H9 (cell line): Measurements from ENCODE around the gene EPB41L4A. TPM values are rescaled to one million over a fixed set of nuclear protein-coding genes. Genes with fewer than 3 reads are reported as not detected.

Experiments
- DNase-seq: peaks from one replicate; pipeline ENCODE4 v3.0.0-alpha.2; 2017
- H2AFZ ChIP-seq: one replicate; pipeline ENCODE4 v1.6.1; 2013; ENCODE audit warnings: mild to moderate bottlenecking, low read length, control low read depth, moderate library complexity
- H2AK5ac ChIP-seq: 2 replicates; pipeline ENCODE4 v1.6.1; 2013; ENCODE audit warnings: low read length, control low read depth, mixed read lengths; ENCODE audit not compliant: insufficient read length
- H2BK120ac ChIP-seq: one replicate; pipeline ENCODE4 v1.6.1; 2013; ENCODE audit warnings: low read depth, mild to moderate bottlenecking, low read length, control low read depth, inconsistent platforms; ENCODE audit not compliant: poor library complexity, severe bottlenecking
- H2BK12ac ChIP-seq: 2 replicates; pipeline ENCODE4 v1.6.1; 2013; ENCODE audit warnings: low read length, control low read depth, mixed read lengths, low read depth; ENCODE audit not compliant: insufficient read length
- H2BK15ac ChIP-seq: 2 replicates; pipeline ENCODE4 v1.6.1; 2013; ENCODE audit warnings: low read depth, low read length, control low read depth
- H2BK20ac ChIP-seq: one replicate; pipeline ENCODE4 v1.6.1; 2013; ENCODE audit warnings: low read depth, mild to moderate bottlenecking, low read length, control low read depth, inconsistent platforms; ENCODE audit not compliant: poor library complexity, severe bottlenecking
- H2BK5ac ChIP-seq: 2 replicates; pipeline ENCODE4 v1.6.1; 2013; ENCODE audit warnings: low read length, control low read depth, mixed read lengths; ENCODE audit not compliant: insufficient read length
- H3K14ac ChIP-seq: 2 replicates; pipeline ENCODE4 v1.6.1; 2013; ENCODE audit warnings: low read length, control low read depth; ENCODE audit not compliant: insufficient read depth
- H3K18ac ChIP-seq: 2 replicates; pipeline ENCODE4 v1.6.1; 2013; ENCODE audit warnings: low read depth, mild to moderate bottlenecking, mixed read lengths, low read length, control low read depth; ENCODE audit not compliant: insufficient read length
- H3K23ac ChIP-seq: 2 replicates; pipeline ENCODE4 v1.6.1; 2013; ENCODE audit warnings: low read length, control low read depth, mixed read lengths, low read depth; ENCODE audit not compliant: insufficient read length
- H3K23me2 ChIP-seq: 2 replicates; pipeline ENCODE4 v1.6.1; 2013; ENCODE audit warnings: low read depth, mild to moderate bottlenecking, mixed read lengths, low read length, control low read depth; ENCODE audit not compliant: insufficient read length, poor library complexity, severe bottlenecking
- H3K27ac ChIP-seq: 2 replicates; pipeline ENCODE4 v1.5.1; 2013; ENCODE audit warnings: low read length, control low read depth, mixed read lengths, low read depth; ENCODE audit not compliant: insufficient read length
- H3K27me3 ChIP-seq: 2 replicates; pipeline ENCODE4 v1.6.1; 2013; ENCODE audit warnings: low read length, control low read depth, inconsistent platforms; ENCODE audit not compliant: insufficient read depth
- H3K4ac ChIP-seq: 2 replicates; pipeline ENCODE4 v1.6.1; 2013; ENCODE audit warnings: low read depth, mild to moderate bottlenecking, control low read depth, inconsistent platforms, low read length, moderate library complexity
- H3K4me1 ChIP-seq: 2 replicates; pipeline ENCODE4 v1.6.1; 2013; ENCODE audit warnings: low read length, control low read depth, inconsistent platforms; ENCODE audit not compliant: insufficient read depth
- H3K4me2 ChIP-seq: 2 replicates; pipeline ENCODE4 v1.6.1; 2013; ENCODE audit warnings: low read length, control low read depth, mixed read lengths; ENCODE audit not compliant: insufficient read length, insufficient read depth
- H3K56ac ChIP-seq: 2 replicates; pipeline ENCODE4 v1.6.1; 2013; ENCODE audit warnings: low read depth, mild to moderate bottlenecking, mixed read lengths, low read length, control low read depth; ENCODE audit not compliant: insufficient read length
- H3K79me1 ChIP-seq: 2 replicates; pipeline ENCODE4 v1.6.1; 2013; ENCODE audit warnings: low read depth, mild to moderate bottlenecking, moderate library complexity, low read length, control low read depth, inconsistent platforms; ENCODE audit not compliant: insufficient read depth, poor library complexity, severe bottlenecking
- H3K79me2 ChIP-seq: 2 replicates; pipeline ENCODE4 v1.6.1; 2013; ENCODE audit warnings: low read length, control low read depth, inconsistent platforms; ENCODE audit not compliant: insufficient read depth
- H3K9ac ChIP-seq: 2 replicates; pipeline ENCODE4 v1.6.1; 2013; ENCODE audit warnings: low read length, control low read depth, mixed read lengths; ENCODE audit not compliant: insufficient read length; ENCODE audit errors: extremely low read depth
- H3K9me3 ChIP-seq: one replicate; pipeline ENCODE4 v1.6.1; 2013; ENCODE audit warnings: low read depth, low read length, inconsistent platforms; ENCODE audit not compliant: control insufficient read depth
- H3T11ph ChIP-seq: one replicate; pipeline ENCODE4 v1.6.1; 2013; ENCODE audit warnings: mild to moderate bottlenecking, low read length, control low read depth, inconsistent platforms
- H4K20me1 ChIP-seq: one replicate; pipeline ENCODE4 v1.6.1; 2013; ENCODE audit not compliant: control insufficient read depth, insufficient read length, insufficient read depth
- H4K5ac ChIP-seq: 2 replicates; pipeline ENCODE4 v1.6.1; 2013; ENCODE audit warnings: low read depth, mild to moderate bottlenecking, mixed read lengths, low read length, control low read depth; ENCODE audit not compliant: insufficient read length
- H4K8ac ChIP-seq: replicated peaks from 2 replicates; pipeline ENCODE4 v1.6.1; 2013; ENCODE audit warnings: low read length, control low read depth, mixed read lengths, low read depth; ENCODE audit not compliant: insufficient read length
- H4K91ac ChIP-seq: 2 replicates; pipeline ENCODE4 v1.6.1; 2013; ENCODE audit warnings: low read depth, mild to moderate bottlenecking, moderate library complexity, mixed read lengths, low read length, control low read depth; ENCODE audit not compliant: insufficient read length
- H3K27ac Mint-ChIP-seq, 3 experiments: 2 replicates in 2 of 3; 3 replicates in 1 of 3; pipeline ENCODE4 v1.8.0; 2020 to 2021; ENCODE audit warnings: mixed read lengths in 3 of 3, mild to moderate bottlenecking in 1 of 3, moderate library complexity in 1 of 3
- H3K27me3 Mint-ChIP-seq: 2 replicates; pipeline ENCODE4 v1.8.0; 2021; ENCODE audit warnings: low read depth, mild to moderate bottlenecking, moderate library complexity, mixed read lengths
- H3K36me3 Mint-ChIP-seq, 3 experiments: 2 replicates in 2 of 3; 3 replicates in 1 of 3; pipeline ENCODE4 v1.8.0; 2020 to 2021; ENCODE audit warnings: low read depth in 3 of 3, mixed read lengths in 3 of 3; ENCODE audit not compliant: insufficient read depth in 1 of 3
- H3K4me1 Mint-ChIP-seq, 2 experiments: 2 replicates each; pipeline ENCODE4 v1.8.0; 2020; ENCODE audit warnings: mixed read lengths in 2 of 2
- H3K4me3 Mint-ChIP-seq, 2 experiments: 2 replicates in 1 of 2; 3 replicates in 1 of 2; pipeline ENCODE4 v1.8.0; 2020 to 2021; ENCODE audit warnings: mild to moderate bottlenecking in 2 of 2, mixed read lengths in 2 of 2, moderate library complexity in 1 of 2
- H3K9me3 Mint-ChIP-seq, 2 experiments: 2 replicates in 1 of 2; 3 replicates in 1 of 2; pipeline ENCODE4 v1.8.0; 2020; ENCODE audit warnings: mild to moderate bottlenecking in 2 of 2, mixed read lengths in 2 of 2, moderate library complexity in 1 of 2
- WGBS: extraction: QIAGEN DNeasy Blood & Tissue Kit; methylation state at CpG from one replicate; pipeline ENCODE4 v1.1.7; 2013; ENCODE audit warnings: missing lambda C conversion rate, low lambda C conversion rate, mixed read lengths; ENCODE audit not compliant: insufficient read length; ENCODE audit errors: extremely low coverage; 5-methylcytosine and 5-hydroxymethylcytosine counted together
- total RNA-seq: library from RNA; stranded (reverse); gene quantifications from 2 replicates; pipeline ENCODE4 v1.2.1, GENCODE V29; 2021
- TF ChIP-seq, protein P1 (sequence below): fragments of 200-600 bp; sonication (generic); conservative IDR thresholded peaks from 3 replicates; pipeline ENCODE4 v1.8.0; 2021; ENCODE audit warnings: antibody characterized with exemption, mild to moderate bottlenecking

EPB41L4A gene
- total RNA-seq, 1 experiment from 2014 or later: 4.9 TPM

DNA sequence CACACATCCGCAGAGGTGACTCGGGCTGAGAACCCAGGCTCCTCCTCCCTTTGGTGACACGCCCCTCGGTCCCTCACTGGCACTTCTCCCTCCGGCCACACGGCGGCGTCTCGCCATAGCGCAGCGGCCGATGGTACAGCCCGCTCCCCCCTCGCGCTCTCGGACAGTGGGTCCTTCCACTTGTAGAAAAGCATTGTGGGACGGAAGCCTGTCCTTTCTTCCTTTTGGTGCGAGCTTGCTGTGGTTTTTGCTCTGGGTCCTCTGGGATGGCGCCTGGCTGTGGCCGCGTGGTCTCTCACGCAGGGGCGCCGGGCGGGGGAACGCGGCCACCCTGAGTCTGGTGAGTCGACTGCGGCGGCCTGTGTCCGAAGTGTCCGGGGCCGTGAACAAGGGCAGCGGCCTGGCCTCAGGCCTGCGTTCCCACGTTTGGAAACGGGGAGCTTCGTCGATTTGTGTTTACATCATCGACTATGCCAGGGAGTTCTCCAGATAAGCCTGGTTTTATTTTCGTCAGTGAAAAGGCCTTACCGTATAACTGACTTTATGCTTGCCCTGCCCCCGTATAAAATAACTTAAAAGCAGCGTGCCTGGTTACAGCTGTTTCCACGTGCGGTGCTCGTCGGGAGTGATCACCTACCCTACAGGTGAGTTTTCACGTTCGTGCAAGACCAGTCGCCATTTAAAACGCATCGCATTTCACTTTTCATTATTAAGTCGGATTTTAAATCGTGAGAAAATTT, 258.3 kb downstream of the EPB41L4A start:
- no peak overlapping the region for H2BK120ac ChIP-seq
- Mint-ChIP-seq H3K4me1 (peaks cover 37 to 43% of the 10 kb centered on the region in 2 experiments), H3K4me3 (peak overlapping the region; percentile 91 to 96), H3K27me3 (peaks cover 1% of the 10 kb centered on the region; the same call in 1 of the 2 replicates), H3K36me3 (peaks cover 24 to 39% (median 38%) of the 10 kb centered on the region in 3 experiments; a peak in 6 of 7 replicates), H3K27ac (peak overlapping the region; percentile 85 to 98 (median 96); a peak in 6 of 7 replicates), H3K9me3 (peaks cover 0 to 2% of the 10 kb centered on the region in 2 experiments; a peak in 1 of 5 replicates)
- H3T11ph ChIP-seq: no peak overlapping the region
- peak overlapping the region; percentile 83 for H3K18ac ChIP-seq
- H2AFZ ChIP-seq: no peak overlapping the region
- peak overlapping the region; percentile 92 for H3K14ac ChIP-seq
- TF ChIP-seq, protein P1, sequence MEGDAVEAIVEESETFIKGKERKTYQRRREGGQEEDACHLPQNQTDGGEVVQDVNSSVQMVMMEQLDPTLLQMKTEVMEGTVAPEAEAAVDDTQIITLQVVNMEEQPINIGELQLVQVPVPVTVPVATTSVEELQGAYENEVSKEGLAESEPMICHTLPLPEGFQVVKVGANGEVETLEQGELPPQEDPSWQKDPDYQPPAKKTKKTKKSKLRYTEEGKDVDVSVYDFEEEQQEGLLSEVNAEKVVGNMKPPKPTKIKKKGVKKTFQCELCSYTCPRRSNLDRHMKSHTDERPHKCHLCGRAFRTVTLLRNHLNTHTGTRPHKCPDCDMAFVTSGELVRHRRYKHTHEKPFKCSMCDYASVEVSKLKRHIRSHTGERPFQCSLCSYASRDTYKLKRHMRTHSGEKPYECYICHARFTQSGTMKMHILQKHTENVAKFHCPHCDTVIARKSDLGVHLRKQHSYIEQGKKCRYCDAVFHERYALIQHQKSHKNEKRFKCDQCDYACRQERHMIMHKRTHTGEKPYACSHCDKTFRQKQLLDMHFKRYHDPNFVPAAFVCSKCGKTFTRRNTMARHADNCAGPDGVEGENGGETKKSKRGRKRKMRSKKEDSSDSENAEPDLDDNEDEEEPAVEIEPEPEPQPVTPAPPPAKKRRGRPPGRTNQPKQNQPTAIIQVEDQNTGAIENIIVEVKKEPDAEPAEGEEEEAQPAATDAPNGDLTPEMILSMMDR: peak; percentile 98
- H3K79me1 ChIP-seq: no peaks in the 10 kb centered on the region
- no peak overlapping the region for H4K8ac ChIP-seq
- H3K9ac ChIP-seq: peak overlapping the region; percentile 99
- H3K56ac ChIP-seq: no peak overlapping the region
- no peaks in the 10 kb centered on the region for H4K20me1 ChIP-seq
- H4K91ac ChIP-seq: no peak overlapping the region
- H3K79me2 ChIP-seq: peaks cover 8% of the 10 kb centered on the region; the same call in 1 of the 2 replicates
- H2BK20ac ChIP-seq: no peak overlapping the region
- H2AK5ac ChIP-seq: no peak overlapping the region
- no peak overlapping the region for H2BK5ac ChIP-seq
- peak overlapping the region; percentile 28 for H3K27ac ChIP-seq
- DNase-seq: peak; percentile 91
- H2BK12ac ChIP-seq: no peak overlapping the region
- peak overlapping the region; percentile 95 for H3K4me2 ChIP-seq
- peak overlapping the region; percentile 45 for H4K5ac ChIP-seq
- H3K23ac ChIP-seq: no peak overlapping the region
- no peak overlapping the region; the same call in 1 of the 2 replicates for H3K4ac ChIP-seq
- peaks cover 6% of the 10 kb centered on the region; the same call in 1 of the 2 replicates for H3K4me1 ChIP-seq
- no CpG with 5 or more reads among the region's 55 CpGs for WGBS
- no peaks in the 10 kb centered on the region for H3K27me3 ChIP-seq
- no peaks in the 10 kb centered on the region for H3K23me2 ChIP-seq
- no peaks in the 10 kb centered on the region for H3K9me3 ChIP-seq
- H2BK15ac ChIP-seq: no peak overlapping the region
